Posterior cingulate gyrus (tissue), 11 donors: ENCODE measurements around the gene PSMD4.
A peak's percentile ranks its signal among the peaks of the same experiment; 100 is the strongest.
"Not testable (repeated sequence)": the region's sequence is repeated elsewhere in the genome, so short reads cannot be mapped to it uniquely, and the experiment has no call there.

Experiments
- DNase-seq, 10 donors: peaks; one replicate each; pipeline versions ENCODE4 v3.0.0 to v3.0.0-alpha.2; 2020 to 2021; ENCODE audit warnings: mixed read lengths in 3 of 10
- intact Hi-C: fragments of 100-400 bp; cut with DNase I; formaldehyde crosslinking; loops from one replicate; pipeline ENCODE4 v1.15.1; 2023

Gene PSMD4

DNA sequence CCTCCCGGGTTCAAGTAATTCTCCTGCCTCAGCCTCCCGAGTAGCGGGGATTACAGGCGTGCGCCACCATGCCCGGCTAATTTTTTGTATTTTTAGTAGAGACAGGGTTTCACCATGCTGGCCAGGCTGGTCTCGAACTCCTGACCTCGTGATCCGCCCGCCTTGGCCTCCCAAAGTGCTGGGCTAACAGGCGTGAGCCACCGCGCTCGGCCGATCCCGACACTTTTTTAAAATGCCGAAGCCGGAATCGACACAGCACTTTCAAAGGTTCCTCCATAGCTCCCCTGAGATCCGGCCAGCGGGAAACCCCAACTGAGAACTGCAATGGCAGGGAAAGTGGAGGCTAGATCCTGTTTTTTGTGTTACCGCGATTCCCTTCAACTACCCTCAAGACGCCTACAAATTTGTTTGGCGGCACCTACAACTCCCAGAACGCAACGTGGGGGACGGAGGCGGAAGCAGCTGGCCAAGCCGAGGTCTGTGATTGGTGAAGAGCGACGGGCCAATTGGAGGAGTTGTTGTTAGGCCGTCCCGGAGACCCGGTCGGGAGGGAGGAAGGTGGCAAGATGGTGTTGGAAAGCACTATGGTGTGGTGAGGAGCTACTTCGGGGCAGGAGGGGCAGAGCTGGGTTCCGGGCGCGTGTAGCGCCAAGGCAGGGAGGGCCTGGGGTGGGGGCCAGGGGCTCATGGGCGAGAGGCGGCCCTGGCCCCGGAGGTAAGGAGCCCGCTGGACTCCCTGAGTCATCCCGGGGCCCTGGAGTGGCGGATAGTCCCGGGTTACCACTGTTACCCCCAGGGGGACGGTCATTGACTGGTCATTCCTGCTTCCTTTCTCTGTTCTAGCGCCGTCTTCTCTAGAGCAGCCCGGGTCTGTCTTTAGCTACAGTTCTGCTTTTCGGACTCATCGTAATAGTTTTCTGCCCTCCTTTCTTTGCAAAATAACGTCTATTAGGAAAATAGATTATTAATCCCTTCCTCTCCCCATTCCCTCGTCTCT, at the start of gene PSMD4:
Gene PSMD4, plus strand, starts transcription at position 518 of the 997 bp plus-strand sequence. Its CDS starts 49 bp downstream, at position 567.
- peak; percentile 89 to 99 (median 94) for DNase-seq
- intact Hi-C loops = no loop called here

DNA sequence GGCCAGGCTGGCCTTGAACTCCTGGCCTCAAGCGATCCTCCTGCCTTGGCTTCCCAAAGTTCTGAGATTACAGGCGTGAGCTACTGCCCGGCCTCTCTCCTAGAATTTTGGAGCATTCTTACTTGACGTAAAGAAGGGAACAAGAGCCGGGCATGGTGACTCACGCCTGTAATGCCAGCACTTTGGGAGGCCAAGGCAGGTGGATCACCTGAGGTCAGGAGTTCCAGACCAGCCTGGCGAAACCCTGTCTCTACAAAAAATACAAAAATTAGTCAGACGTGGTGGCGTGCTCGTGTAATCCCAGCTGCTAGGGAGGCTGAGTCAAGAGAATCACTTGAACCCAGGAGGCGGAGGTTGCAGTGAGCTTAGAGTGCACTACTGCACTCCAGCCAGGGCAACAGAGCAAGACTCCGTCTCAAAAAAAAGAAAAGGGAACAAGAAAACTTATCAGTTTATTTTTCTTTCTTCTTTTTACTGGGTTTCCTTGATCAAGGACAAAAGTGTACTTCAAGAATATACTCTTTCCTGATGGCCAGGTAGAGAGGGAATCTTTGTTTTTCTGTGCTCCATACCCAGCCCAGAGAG, 49.1 kb upstream of the PSMD4 start:
- DNase-seq, intact Hi-C loops: not testable (repeated sequence)

DNA sequence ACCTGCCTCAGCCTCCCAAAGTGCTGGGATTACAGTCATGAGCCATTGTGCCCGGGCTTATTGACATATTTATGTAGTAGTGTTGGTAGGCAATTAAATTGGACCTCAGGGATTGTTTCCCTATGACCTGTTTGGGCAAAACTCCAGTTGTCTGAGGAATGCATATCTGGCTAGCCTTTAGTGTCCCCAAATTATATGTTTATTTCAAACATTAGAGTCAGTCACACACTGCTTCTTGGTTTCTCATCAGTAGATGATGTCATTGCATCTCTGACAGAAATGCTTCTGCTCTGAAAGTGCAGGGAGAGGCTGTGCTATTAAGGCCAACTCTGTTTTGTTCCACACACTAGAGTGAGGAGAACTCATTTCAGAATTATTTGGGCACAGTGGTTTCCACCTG, 43.7 kb upstream of the PSMD4 start:
- intact Hi-C loops = no loop called here
- DNase-seq = no peak

DNA sequence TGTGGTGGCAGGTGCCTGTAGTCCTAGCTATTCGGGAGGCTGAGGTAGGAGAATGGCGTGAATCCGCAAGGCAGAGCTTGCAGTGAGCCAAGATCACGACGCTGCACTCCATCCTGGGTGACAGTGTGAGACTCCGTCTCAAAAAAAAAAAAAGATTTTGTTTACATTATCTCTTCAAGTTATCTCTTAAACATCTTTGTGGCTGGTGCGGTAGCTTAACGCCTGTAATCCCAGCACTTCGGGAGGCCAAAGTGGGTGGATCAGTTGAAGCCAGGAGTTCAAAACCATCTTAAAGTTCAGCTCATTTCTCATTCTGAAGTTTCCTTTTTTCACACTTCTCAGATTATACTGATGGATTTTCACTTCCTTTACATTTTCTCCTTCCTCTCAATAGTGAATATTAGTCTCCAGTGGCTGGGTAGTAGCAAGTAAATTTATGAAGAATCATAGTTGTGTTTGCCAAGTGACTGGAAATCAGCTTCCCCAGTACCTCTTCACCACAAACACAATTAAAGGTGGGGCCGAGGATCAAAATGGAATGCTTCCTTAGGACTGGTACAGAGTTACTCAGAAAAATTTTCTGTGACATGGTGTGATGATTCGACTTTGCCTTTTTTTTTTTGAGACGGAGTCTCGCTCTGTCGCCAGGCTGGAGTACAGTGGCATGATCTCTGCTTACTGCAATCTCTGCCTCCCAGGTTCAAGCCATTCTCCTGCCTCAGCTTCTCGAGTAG, 42.4 kb upstream of the PSMD4 start:
- intact Hi-C loops = no loop called here
- DNase-seq = no peak

DNA sequence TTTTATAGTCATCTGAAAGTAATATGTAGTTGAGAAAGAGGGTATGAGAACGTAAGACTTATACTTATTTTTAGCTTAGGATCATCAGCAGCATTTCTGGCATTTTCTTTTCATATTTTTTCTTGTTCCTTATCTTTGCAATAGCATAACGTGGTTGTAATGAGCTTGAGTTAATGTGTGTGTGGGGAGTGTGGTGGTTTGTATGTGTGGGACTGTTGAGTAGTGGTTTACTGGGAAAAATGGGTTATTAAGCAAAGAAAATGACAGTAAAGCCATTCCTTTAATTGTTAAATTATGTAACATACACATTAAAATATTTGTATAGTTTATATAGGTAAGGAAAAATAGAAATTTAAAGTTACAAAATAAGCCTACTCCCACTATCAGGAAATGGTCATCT, 41.0 kb upstream of the PSMD4 start:
- intact Hi-C loops = no loop called here

DNA sequence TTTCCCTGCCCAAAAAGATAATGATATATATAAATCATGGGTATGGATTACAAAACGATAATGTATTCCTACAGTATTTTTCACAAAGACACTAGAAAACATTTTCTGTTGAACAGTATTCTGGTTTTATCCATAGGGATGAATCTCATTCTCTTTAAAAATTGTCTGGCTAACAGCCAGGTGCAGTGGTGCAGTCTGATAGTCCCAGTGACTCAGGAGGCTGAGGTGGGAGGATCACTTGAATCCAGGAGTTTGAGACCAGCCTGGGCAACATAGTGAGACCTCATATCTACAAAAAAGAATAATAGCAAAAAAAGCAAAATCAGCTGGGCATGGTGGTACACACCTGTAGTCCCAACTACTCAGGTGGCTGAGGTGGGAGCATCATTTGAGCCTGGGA, 32.9 kb upstream of the PSMD4 start:
- intact Hi-C loops = no loop called here
- no peak for DNase-seq

More for the DNA sequence above, 41.0 kb upstream of the PSMD4 start:
- no peak for DNase-seq

DNA sequence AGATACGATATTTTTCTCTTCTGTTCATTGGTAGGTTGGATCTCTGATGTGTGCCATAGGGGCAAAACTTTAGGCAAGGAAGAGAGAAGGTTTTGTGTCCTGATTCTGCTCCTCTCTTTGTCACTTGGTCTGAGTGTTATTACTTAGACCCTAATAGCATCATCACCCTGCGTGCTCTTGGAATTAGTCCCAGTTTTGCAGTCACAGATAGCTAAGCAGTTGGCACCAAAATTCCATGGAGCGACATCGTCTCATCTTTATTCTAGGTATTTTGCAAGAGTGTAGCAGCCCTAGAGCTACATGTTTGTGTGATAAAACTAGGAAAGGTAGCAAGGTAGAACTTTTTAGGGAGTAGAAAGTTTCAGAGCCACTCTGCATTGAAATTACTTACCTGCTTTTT, 32.4 kb upstream of the PSMD4 start:
- no peak for DNase-seq
- intact Hi-C loops = no loop called here

DNA sequence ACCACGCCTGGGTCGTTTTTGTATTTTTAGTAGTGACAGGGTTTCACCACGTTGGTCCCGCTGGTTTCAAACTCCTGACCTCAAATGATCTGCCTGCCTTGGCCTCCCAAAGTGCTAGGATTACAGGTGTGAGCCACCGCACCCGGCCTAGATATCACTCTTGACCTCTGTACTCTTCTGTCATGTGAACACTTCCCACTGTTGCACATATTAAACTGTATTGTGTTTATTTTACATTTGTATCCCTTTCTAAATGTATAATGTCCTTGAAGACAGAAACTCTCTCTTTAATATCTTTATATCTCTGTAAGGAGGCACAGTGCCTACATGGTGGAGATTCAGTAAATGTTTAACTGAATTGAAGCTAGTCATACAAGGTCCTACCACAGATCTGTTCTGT, 19.3 kb upstream of the PSMD4 start:
- intact Hi-C loops = no loop called here
- DNase-seq = no peak

DNA sequence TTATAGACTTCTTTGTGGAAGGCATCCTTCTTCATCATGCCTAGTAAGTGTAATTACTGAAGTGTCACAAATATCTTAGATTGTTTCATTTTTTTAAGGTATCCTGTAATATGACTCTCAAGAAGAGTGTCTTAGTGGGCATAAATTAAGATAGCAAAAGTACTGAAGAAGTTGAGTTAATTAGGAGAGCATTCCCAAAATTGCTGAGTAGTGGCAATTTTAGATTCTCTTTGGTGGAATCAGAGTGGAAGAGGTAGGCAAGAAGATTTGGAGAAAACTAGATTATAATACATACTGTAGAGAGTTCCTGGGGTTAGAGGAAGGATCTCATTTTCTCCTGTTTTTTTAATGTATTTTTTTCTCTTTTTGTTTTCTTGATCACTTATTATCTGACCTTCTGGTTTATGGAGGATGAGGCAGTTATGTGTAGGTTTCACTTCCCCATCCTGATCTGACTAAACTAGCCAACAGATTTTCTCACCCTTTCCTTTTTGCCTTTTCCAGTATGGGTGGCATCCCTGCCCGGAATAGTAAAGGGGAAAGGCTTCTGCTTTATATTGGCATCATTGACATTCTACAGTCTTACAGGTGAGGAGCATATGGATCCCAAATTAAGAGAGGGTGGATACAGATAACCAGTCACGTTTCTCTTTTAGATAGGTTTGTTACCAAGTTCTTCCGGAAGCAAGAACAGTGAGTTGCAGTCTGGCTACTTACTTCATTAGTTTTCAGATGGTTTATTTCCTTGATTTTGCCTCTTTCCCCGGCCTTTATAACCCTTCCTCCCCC, 16.7 kb upstream of the PSMD4 start:
- intact Hi-C loops = no loop called here
- no peak for DNase-seq

DNA sequence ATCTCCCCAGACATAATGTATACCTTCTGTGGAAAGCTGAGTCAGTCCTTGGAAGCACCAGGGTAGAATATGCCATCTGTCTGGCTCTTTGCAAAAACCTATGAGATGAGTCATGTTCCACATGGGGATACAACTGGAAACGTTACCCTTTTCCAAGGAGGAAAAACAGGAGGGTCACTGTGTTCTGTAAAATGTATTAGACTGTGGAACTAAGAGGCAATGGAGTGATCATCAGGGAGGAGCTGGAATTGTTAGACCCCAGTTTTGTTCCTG, 16.1 kb upstream of the PSMD4 start:
- intact Hi-C loops = no loop called here
- DNase-seq = no peak

DNA sequence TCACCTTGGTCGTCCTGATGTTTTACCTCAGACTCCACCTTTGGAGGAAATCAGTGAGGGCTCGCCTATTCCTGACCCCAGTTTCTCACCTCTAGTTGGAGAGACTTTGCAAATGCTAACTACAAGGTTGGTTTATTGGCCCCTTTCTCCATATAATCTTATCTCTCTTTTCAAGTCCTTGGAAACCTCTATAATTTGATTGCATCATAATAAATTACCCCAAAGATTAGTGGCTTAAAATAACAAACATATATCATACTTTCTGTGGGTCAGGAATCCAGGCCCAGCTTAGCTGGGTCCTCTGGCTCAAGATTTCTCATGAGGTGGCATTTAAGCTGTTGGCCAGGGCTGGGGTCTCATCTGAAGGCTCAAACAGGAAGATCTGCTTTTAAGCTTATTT, 12.1 kb upstream of the PSMD4 start:
- intact Hi-C loops = no loop called here
- no peak for DNase-seq

DNA sequence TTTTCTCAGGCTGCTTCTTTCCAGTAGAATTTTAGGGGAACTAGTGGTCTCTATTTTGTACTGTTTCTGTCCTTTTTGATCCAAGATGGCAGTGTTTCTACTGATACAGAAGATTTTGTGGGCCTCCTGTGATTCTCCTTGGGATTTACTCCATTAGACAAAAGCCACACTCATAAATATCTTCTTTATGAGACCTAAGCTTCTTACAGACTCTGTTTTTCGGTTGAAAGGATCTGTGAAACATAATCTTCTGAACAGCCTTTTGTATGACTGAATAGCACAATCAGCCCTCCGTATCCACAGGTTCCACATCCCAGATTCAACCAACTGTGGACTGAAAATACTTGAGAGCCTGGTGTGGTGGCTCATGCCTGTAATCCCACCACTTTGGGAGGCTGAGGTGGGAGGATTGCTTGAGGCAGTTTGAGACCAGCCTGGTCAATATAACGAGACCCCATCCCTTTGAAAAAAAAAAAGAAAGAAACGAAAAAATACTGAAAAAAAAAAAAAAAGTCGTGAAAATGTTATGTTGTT, 10.8 kb upstream of the PSMD4 start:
- no peak for DNase-seq
- intact Hi-C loops = no loop called here

DNA sequence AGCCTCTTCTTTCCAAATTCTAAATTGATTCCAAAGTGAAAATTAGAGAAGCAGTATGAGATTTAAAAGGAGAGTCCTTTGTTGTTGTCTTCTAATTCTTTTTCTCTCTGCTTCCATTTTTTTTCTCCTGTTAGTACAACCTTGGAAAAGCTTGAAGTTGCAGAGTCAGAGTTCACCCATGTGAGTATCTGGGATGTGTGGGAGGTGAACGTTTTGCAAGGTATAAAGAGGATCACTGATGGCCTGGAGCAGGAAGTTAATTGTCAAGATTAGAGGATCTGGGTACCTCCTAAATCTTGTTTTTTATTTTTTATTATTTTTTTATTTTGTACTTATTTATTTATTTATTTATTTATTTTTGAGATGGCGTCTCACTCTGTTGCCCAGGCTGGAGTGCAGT, 7.7 kb upstream of the PSMD4 start:
- intact Hi-C loops = no loop called here
- DNase-seq = no peak

DNA sequence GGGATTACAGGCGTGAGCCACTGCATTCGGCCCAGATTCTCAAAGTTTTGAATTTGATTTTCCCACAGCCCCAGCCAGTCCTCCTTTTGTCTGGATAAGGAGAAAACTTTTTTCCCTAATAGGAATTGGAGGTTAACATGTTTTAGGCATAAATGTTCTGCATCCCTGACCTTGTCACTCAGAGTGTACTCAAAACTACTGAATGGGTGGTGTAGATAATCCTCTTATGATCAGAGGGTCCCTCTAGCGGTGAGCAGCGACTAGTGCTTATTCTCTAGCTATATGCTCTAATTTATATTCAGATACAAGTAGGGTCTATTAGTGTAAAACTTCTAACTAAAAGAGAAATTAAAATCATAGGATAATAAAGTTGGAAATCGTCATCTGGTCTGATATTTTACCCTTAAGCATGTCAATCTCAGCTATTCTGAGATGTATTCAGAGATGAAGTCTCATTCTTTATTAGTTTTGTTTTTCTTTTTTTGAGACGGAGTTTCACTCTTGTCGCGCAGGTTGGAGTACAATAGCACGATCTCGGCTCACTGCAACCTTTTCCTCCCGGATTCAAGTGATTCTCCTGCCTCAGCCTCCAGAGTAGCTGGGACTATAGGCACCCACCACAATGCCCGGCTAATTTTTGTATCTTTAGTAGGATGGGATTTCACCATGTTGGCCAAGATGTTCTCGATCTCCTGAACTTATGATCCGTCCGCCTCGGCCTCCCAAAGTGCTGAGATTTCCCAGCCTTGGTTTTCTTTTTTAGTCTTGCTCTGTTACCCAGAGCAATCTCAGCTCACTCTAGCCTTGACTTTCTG, 2.7 kb upstream of the PSMD4 start:
- peak in 7 of 10 donors; percentile 14 to 88 (median 56) for DNase-seq
- intact Hi-C loops = loop anchor here (1.0 kb wide), 1 partner anchor 56 kb away; no protein-coding TSS in a partner anchor

DNA sequence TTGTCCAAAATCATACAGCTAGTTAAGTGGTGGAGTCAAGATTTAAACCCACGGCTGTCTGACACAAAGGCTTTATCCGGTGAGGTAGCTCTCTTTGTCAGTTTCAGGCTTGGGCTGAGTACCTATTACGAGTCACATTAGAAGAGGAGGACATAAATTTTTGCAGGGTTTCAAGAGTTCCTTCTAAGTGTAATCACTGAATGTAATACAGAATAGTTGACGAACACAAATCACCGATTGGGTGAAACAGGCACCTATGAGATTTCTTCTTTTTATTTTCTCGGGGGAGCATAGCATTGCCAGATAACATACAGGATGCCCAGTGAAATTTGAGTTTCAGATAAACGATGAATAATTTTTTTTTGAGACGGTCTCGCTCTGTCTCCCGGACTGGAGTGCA, 847 bp downstream of the PSMD4 start:
- DNase-seq = no peak
- intact Hi-C loops = no loop called here

DNA sequence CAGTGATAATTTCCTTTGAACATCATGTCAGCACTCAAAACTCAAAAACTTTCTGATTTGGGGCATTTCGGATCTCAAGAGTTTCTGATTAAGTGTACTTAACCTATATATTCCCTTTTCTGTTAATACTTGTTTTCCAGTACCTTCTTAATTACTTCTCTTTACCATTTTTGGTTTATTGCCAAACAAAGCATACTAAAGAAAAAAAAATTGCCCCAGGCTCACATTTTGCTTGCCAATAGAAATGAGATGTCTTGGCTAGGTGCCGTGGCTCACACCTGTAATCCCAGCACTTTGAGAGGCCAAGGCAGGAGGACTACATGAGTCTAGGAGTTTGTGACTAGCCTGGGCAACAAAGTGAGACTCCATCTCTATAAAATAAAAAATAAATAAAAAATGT, 4.8 kb downstream of the PSMD4 start:
- intact Hi-C loops = no loop called here
- no peak for DNase-seq

DNA sequence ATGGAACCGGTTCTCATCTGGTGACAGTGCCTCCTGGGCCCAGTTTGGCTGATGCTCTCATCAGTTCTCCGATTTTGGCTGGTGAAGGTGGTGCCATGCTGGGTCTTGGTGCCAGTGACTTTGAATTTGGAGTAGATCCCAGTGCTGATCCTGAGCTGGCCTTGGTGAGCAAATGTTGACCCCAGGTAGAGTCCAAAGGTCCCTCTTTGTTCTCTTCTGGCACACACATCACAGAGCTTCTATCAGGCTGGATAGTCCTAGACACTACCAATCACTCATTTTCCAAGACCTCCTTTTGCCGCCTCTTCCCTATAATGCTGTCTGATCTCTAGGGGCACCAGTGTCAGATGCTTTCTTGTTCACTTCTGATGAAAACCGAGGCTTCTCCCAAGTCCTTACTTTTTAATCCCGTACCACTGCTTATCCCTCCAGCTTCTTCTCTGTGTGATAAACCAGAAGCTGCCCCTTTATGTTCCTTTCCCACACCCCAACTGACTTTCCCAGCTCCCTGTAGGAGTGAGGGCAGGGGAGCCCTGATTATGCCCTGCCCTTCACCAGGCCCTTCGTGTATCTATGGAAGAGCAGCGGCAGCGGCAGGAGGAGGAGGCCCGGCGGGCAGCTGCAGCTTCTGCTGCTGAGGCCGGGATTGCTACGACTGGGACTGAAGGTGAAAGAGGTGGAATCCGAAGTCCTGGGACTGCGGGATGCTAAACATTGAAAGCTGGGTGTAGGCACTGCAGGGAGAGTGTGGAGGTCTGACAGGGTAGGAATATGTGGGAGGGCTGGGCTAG, 11.1 kb downstream of the PSMD4 start:
- intact Hi-C loops = no loop called here
- DNase-seq = peak in 1 of 10 donors; percentile 22

DNA sequence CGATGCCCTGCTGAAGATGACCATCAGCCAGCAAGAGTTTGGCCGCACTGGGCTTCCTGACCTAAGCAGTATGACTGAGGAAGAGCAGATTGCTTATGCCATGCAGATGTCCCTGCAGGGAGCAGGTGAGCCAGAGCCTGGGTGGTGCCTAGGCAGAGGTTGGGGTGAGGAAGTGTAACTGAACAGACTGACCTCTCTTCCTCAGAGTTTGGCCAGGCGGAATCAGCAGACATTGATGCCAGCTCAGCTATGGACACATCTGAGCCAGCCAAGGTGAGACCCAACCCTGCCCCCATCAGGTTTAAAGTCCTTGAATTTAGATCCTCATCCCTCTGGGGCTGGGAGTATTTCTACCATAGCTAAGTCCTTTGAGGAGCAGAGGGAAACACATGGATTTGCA, 11.8 kb downstream of the PSMD4 start:
- intact Hi-C loops = no loop called here
- no peak for DNase-seq

DNA sequence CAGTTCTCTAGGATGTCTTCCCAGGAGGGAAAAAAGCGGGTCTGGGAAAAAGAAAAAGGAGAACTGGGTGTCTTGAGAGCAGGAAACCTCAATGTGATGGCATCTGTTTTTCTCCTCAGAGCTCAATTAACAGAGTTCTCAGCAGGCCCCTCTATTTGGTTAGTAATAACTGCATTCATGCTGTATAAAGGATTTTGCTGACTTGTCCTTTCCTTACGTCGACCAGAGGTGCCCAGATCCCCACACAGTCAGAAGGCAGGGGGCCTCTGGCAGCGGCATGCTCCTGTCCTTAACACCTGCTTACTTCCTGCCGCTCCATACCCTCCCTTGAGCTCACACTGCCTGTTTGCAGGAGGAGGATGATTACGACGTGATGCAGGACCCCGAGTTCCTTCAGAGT, 12.3 kb downstream of the PSMD4 start:
- peak in 1 of 10 donors; percentile 30 for DNase-seq
- intact Hi-C loops = no loop called here
